HCT116 (cell line): ENCODE results near the gene MORN5. TPM values are rescaled to one million over a fixed set of nuclear protein-coding genes. Genes with fewer than 3 reads are reported as not detected.

Experiments
- ATAC-seq: fragments of 200-7000 bp; cut with Tn5 transposase; 2 replicates; pipeline ENCODE4 v1.9.1; 2020; ENCODE audit warnings: mild to moderate bottlenecking, moderate library complexity
- BruUV-seq: library from RNA; stranded (reverse); fragments of 400-500 nt; replicated peaks from 2 replicates; lab custom pipeline; 2021; lab: Mats Ljungman, UMichigan
- CTCF ChIA-PET: fragments of 300-600 bp; sonication (Branson Sonifier 250); formaldehyde crosslinking; loops from one replicate; lab custom pipeline; 2021; ENCODE audit warnings: antibody characterized with exemption; lab: Charles Lee
- POLR2A ChIA-PET: fragments of 300-600, 350-600 bp; sonication (Branson Sonifier 250); formaldehyde crosslinking; loops from one replicate; lab custom pipeline; 2021; ENCODE audit warnings: antibody characterized with exemption; lab: Charles Lee
- RAD21 ChIA-PET, 2 experiments: fragments of 300-600 bp; sonication (Branson Sonifier 250); formaldehyde crosslinking; loops; one replicate each; lab custom pipeline; 2023; ENCODE audit warnings: low total read pairs in 2 of 2; ENCODE audit not compliant: uncharacterized antibody in 2 of 2, unreplicated experiment in 2 of 2, low non-redundant PET in 1 of 2; lab: Charles Lee
- DNase-seq: peaks from one replicate; pipeline ENCODE4 v3.0.0-alpha.2; 2010; ENCODE audit warnings: low read depth, low spot score
- H2AFZ ChIP-seq: fragments of 200-600 bp; shearing (Covaris generic), sonication (generic); 2 replicates; pipeline ENCODE4 v1.6.1; 2017; ENCODE audit warnings: low read depth, mixed run types, mixed read lengths, antibody characterized with exemption, low read length; ENCODE audit not compliant: poor library complexity, severe bottlenecking
- H3K27ac ChIP-seq: 2 replicates; pipeline ENCODE4 v1.5.1; 2012; ENCODE audit warnings: low read depth, low read length
- H3K27me3 ChIP-seq: fragments of 200-600 bp; sonication (generic); 2 replicates; pipeline ENCODE4 v1.6.1; 2016; ENCODE audit warnings: mixed run types, low read length, mixed read lengths; ENCODE audit not compliant: insufficient read depth
- H3K36me3 ChIP-seq, 2 experiments: fragments of 200-500 bp in 1 of 2; fragments of 200-600 bp in 1 of 2; sonication (Bioruptor generic) in 1 of 2; sonication (generic) in 1 of 2; 2 replicates each; pipeline versions ENCODE4 v1.5.1 to v1.6.1; 2014 to 2016; ENCODE audit warnings: low read length in 2 of 2, inconsistent platforms in 1 of 2, mixed read lengths in 1 of 2, mixed run types in 1 of 2; ENCODE audit not compliant: insufficient read depth in 2 of 2, control insufficient read depth in 1 of 2
- H3K4me1 ChIP-seq, 2 experiments: fragments of 200-600 bp in 1 of 2; sonication (generic) in 1 of 2; 2 replicates each; pipeline versions ENCODE4 v1.5.1 to v1.6.1; 2012 to 2017; ENCODE audit warnings: low read length in 2 of 2, inconsistent platforms in 1 of 2, mild to moderate bottlenecking in 1 of 2, mixed read lengths in 1 of 2, mixed run types in 1 of 2, moderate library complexity in 1 of 2; ENCODE audit not compliant: insufficient read depth in 2 of 2, control insufficient read depth in 1 of 2
- H3K4me2 ChIP-seq: fragments of 200-600 bp; sonication (generic); 2 replicates; pipeline ENCODE4 v1.6.1; 2017; ENCODE audit warnings: mixed run types, low read length, mixed read lengths
- H3K4me3 ChIP-seq, 2 experiments: fragments of 200-600 bp in 1 of 2; sonication (generic) in 1 of 2; replicated peaks in 1 of 2; 2 replicates each; pipeline ENCODE4 v1.5.1; 2011 to 2016; ENCODE audit warnings: low read length in 2 of 2, control low read depth in 1 of 2, low read depth in 1 of 2, mild to moderate bottlenecking in 1 of 2, mixed read lengths in 1 of 2, mixed run types in 1 of 2
- H3K79me2 ChIP-seq: fragments of 200-600 bp; sonication (generic); 2 replicates; pipeline ENCODE4 v1.6.1; 2017; ENCODE audit warnings: mild to moderate bottlenecking, mixed run types, low read length, moderate library complexity, mixed read lengths; ENCODE audit not compliant: insufficient read depth
- H3K9ac ChIP-seq: fragments of 200-600 bp; sonication (generic); 2 replicates; pipeline ENCODE4 v1.6.1; 2016; ENCODE audit warnings: low read length, mixed read lengths
- H3K9me2 ChIP-seq: fragments of 200-600 bp; sonication (generic), shearing (Covaris generic); 2 replicates; pipeline ENCODE4 v1.6.1; 2017; ENCODE audit warnings: mixed run types, mild to moderate bottlenecking, moderate library complexity; ENCODE audit not compliant: insufficient read depth
- H3K9me3 ChIP-seq, 2 experiments: fragments of 200-500 bp in 1 of 2; fragments of 200-600 bp in 1 of 2; sonication (Bioruptor generic) in 1 of 2; sonication (generic) in 1 of 2; 2 replicates each; pipeline ENCODE4 v1.6.1; 2014 to 2017; ENCODE audit warnings: low read length in 2 of 2, mixed read lengths in 2 of 2, inconsistent platforms in 1 of 2, low read depth in 1 of 2, mild to moderate bottlenecking in 1 of 2, mixed run types in 1 of 2, moderate library complexity in 1 of 2; ENCODE audit not compliant: control insufficient read depth in 1 of 2, insufficient read depth in 1 of 2
- H4K20me1 ChIP-seq: fragments of 200-600 bp; sonication (generic), shearing (Covaris generic); 2 replicates; pipeline ENCODE4 v1.6.1; 2017; ENCODE audit warnings: mixed run types, mild to moderate bottlenecking, moderate library complexity; ENCODE audit not compliant: insufficient read depth
- CBX3 ChIP-seq: IDR thresholded peaks from 2 replicates; pipeline ENCODE4 v1.6.1; 2012; ENCODE audit warnings: low read depth
- CEBPB ChIP-seq: IDR thresholded peaks from 2 replicates; pipeline ENCODE4 v1.6.1; 2012; ENCODE audit warnings: low read depth
- EZH2 ChIP-seq: fragments of 200-600 bp; sonication (generic); IDR thresholded peaks from 2 replicates; pipeline ENCODE4 v1.6.1; 2017; ENCODE audit warnings: antibody characterized with exemption, mixed run types
- JUND ChIP-seq: IDR thresholded peaks from 2 replicates; pipeline ENCODE4 v1.6.1; 2012
- RAD21 ChIP-seq: IDR thresholded peaks from 2 replicates; pipeline ENCODE4 v1.6.1; 2012; ENCODE audit warnings: low read depth, mild to moderate bottlenecking
- SRF ChIP-seq: IDR thresholded peaks from 2 replicates; pipeline ENCODE4 v1.6.1; 2012; ENCODE audit warnings: low read depth
- YY1 ChIP-seq: IDR thresholded peaks from 2 replicates; pipeline ENCODE4 v1.6.1; 2011; ENCODE audit warnings: low read length, low read depth, moderate library complexity, mild to moderate bottlenecking; ENCODE audit not compliant: insufficient replicate concordance; ENCODE audit errors: extremely low read depth
- ZBTB33 ChIP-seq: IDR thresholded peaks from 2 replicates; pipeline ENCODE4 v1.6.1; 2011; ENCODE audit warnings: mild to moderate bottlenecking, low read length, moderate library complexity; ENCODE audit not compliant: insufficient replicate concordance; ENCODE audit errors: extremely low read depth
- ZFX ChIP-seq: fragments of 450-650 bp; IDR thresholded peaks from 2 replicates; pipeline ENCODE4 v1.6.1; 2017
- ZNF274 ChIP-seq: fragments of 200-500 bp; sonication (Bioruptor generic); IDR thresholded peaks from 2 replicates; pipeline ENCODE4 v1.6.1; 2014; ENCODE audit warnings: mild to moderate bottlenecking, low read depth, low read length, inconsistent platforms
- intact Hi-C: fragments of 100-400 bp; cut with micrococcal nuclease; formaldehyde crosslinking; loops from 2 replicates; pipeline ENCODE4 v1.10.0; 2022
- total RNA-seq: library from RNA; stranded (reverse); gene quantifications from one replicate; pipeline ENCODE4 v1.2.1, GENCODE V29; 2021; ENCODE audit not compliant: unreplicated experiment
- TF ChIP-seq, protein P1 (sequence below): IDR thresholded peaks from 2 replicates; pipeline ENCODE4 v1.6.1; 2012; ENCODE audit warnings: low read depth
- TF ChIP-seq, protein P2 (sequence below), 3 experiments: fragments of 200-600 bp in 1 of 3; sonication (generic) in 1 of 3; IDR thresholded peaks in 2 of 3; conservative IDR thresholded peaks in 1 of 3; 2 replicates each; pipeline ENCODE4 v1.5.1; 2012 to 2017; ENCODE audit warnings: low read depth in 2 of 3, low read length in 2 of 3, antibody characterized with exemption in 1 of 3, borderline replicate concordance in 1 of 3, control low read depth in 1 of 3, mild to moderate bottlenecking in 1 of 3, mixed read lengths in 1 of 3, mixed run types in 1 of 3, moderate library complexity in 1 of 3; ENCODE audit not compliant: insufficient read depth in 1 of 3

Gene MORN5
- total RNA-seq, 1 experiment from 2014 or later = not detected

- BruUV-seq = no TSS peak
These were observed 14.0 kb downstream of the MORN5 start for GRCh38 chr9:122173670-122174069.

DNA sequence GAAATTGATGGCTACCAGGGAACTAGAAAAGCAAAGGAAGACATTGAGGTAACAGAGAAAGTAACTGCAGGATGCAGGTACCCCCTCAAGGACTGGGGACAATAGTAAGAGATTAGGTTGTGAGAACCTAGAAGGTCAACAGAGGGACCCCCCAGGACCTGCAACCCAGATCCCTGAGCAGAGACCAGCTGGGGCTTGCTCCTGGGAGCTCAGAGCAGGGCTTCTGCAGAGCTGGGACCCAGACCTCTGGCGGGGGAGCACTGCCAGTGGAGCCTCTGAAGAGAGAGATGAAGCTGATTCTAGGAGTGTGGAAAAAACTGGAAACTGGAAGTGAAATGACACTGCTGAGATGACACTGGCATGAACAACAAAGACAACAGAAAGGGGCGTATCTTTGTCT, 17.2 kb downstream of the MORN5 start:
- no peaks in the 10 kb centered on the region for H3K79me2 ChIP-seq
- H3K36me3 ChIP-seq = no peaks in the 10 kb centered on the region
- no peak for DNase-seq
- H3K4me2 ChIP-seq = no peak overlapping the region
- H3K9ac ChIP-seq = no peak overlapping the region
- H3K9me2 ChIP-seq = no peaks in the 10 kb centered on the region
- POLR2A ChIA-PET = no interaction called here
- BruUV-seq = no TSS peak
- CTCF ChIA-PET = no interaction called here
- no peak overlapping the region for H2AFZ ChIP-seq
- no peak overlapping the region for H3K27ac ChIP-seq
- H3K4me1 ChIP-seq = peaks cover 4 to 20% of the 10 kb centered on the region in 2 experiments; a peak in 3 of 4 replicates
- H3K27me3 ChIP-seq = no peaks in the 10 kb centered on the region
- no peak for ATAC-seq
- H3K9me3 ChIP-seq = no peaks in the 10 kb centered on the region
- RAD21 ChIA-PET = no interaction called here
- H4K20me1 ChIP-seq = no peaks in the 10 kb centered on the region
- no peak overlapping the region for H3K4me3 ChIP-seq
- intact Hi-C loops = no loop called here
- TF ChIP-seq YY1 (no peak), RAD21 (no peak), ZBTB33 (no peak), ZNF274 (no peak), EZH2 (no peak), JUND (no peak), SRF (no peak), CBX3 (no peak)
- TF ChIP-seq, protein P1, sequence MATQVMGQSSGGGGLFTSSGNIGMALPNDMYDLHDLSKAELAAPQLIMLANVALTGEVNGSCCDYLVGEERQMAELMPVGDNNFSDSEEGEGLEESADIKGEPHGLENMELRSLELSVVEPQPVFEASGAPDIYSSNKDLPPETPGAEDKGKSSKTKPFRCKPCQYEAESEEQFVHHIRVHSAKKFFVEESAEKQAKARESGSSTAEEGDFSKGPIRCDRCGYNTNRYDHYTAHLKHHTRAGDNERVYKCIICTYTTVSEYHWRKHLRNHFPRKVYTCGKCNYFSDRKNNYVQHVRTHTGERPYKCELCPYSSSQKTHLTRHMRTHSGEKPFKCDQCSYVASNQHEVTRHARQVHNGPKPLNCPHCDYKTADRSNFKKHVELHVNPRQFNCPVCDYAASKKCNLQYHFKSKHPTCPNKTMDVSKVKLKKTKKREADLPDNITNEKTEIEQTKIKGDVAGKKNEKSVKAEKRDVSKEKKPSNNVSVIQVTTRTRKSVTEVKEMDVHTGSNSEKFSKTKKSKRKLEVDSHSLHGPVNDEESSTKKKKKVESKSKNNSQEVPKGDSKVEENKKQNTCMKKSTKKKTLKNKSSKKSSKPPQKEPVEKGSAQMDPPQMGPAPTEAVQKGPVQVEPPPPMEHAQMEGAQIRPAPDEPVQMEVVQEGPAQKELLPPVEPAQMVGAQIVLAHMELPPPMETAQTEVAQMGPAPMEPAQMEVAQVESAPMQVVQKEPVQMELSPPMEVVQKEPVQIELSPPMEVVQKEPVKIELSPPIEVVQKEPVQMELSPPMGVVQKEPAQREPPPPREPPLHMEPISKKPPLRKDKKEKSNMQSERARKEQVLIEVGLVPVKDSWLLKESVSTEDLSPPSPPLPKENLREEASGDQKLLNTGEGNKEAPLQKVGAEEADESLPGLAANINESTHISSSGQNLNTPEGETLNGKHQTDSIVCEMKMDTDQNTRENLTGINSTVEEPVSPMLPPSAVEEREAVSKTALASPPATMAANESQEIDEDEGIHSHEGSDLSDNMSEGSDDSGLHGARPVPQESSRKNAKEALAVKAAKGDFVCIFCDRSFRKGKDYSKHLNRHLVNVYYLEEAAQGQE = no peak

More at GRCh38 chr9:122173670-122174069, 14.0 kb downstream of the MORN5 start:
- H3K4me1 ChIP-seq = no peaks in the 10 kb centered on the region
- no peak overlapping the region for H2AFZ ChIP-seq
- H3K79me2 ChIP-seq = no peaks in the 10 kb centered on the region
- RAD21 ChIA-PET = no interaction called here
- no peaks in the 10 kb centered on the region for H3K36me3 ChIP-seq
- no peaks in the 10 kb centered on the region for H3K9me2 ChIP-seq
- CTCF ChIA-PET = no interaction called here
- no peak overlapping the region for H3K4me3 ChIP-seq
- no peak overlapping the region for H3K27ac ChIP-seq
- TF ChIP-seq, protein P2, sequence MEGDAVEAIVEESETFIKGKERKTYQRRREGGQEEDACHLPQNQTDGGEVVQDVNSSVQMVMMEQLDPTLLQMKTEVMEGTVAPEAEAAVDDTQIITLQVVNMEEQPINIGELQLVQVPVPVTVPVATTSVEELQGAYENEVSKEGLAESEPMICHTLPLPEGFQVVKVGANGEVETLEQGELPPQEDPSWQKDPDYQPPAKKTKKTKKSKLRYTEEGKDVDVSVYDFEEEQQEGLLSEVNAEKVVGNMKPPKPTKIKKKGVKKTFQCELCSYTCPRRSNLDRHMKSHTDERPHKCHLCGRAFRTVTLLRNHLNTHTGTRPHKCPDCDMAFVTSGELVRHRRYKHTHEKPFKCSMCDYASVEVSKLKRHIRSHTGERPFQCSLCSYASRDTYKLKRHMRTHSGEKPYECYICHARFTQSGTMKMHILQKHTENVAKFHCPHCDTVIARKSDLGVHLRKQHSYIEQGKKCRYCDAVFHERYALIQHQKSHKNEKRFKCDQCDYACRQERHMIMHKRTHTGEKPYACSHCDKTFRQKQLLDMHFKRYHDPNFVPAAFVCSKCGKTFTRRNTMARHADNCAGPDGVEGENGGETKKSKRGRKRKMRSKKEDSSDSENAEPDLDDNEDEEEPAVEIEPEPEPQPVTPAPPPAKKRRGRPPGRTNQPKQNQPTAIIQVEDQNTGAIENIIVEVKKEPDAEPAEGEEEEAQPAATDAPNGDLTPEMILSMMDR (IDR thresholded peaks at IDR 0.05 in 2 of 3, conservative IDR thresholded peaks at IDR 0.05 in 1 of 3; ENCODE audit: borderline replicate concordance in 1 of 3, insufficient read depth in 1 of 3, low read depth in 2 of 3, low read length in 2 of 3) = no peak
- TF ChIP-seq CBX3 (no peak), ZFX (no peak), CEBPB (no peak), JUND (no peak)
- H3K27me3 ChIP-seq = no peaks in the 10 kb centered on the region
- intact Hi-C loops = no loop called here
- ATAC-seq (no peak), DNase-seq (no peak)
- no peaks in the 10 kb centered on the region for H4K20me1 ChIP-seq
- H3K4me2 ChIP-seq = no peak overlapping the region
- H3K9ac ChIP-seq = no peak overlapping the region
- POLR2A ChIA-PET = no interaction called here
- H3K9me3 ChIP-seq = no peaks in the 10 kb centered on the region
